B cell (primary cell): ENCODE measurements around the gene GPR146.

Experiments
- CTCF ChIP-seq: fragments of 200-600 bp; IDR thresholded peaks from one replicate; pipeline ENCODE4 v1.8.0; 2022; ENCODE audit warnings: antibody characterized with exemption, mild to moderate bottlenecking
- EZH2 ChIP-seq: IDR thresholded peaks from 2 replicates; pipeline ENCODE4 v1.6.1; 2012; ENCODE audit warnings: borderline replicate concordance, low read depth, mild to moderate bottlenecking, moderate library complexity, low read length; ENCODE audit not compliant: insufficient read depth, poor library complexity, severe bottlenecking

DNA sequence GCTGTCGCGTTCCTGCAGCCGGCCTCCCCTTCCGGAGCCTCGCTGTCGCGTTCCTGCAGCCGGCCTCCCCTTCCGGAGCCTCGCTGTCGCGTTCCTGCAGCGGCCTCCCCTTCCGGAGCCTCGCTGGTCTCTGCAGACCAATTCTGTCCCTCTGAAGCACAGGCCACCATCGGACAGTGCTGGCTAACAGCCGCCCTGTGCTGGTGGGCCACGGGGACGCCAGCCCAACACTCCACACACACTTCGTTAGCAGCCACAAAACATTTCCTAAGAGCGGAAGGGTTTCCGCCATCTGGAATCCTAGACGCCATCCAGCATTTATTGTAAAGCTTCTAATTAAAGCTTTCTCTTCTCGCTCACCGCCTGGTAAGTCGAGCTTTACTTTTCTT, 54.8 kb downstream of the GPR146 start:
- TF ChIP-seq EZH2 = no peak
- TF ChIP-seq CTCF = no peak
